ENCODE results near the gene GRM8.

DNA sequence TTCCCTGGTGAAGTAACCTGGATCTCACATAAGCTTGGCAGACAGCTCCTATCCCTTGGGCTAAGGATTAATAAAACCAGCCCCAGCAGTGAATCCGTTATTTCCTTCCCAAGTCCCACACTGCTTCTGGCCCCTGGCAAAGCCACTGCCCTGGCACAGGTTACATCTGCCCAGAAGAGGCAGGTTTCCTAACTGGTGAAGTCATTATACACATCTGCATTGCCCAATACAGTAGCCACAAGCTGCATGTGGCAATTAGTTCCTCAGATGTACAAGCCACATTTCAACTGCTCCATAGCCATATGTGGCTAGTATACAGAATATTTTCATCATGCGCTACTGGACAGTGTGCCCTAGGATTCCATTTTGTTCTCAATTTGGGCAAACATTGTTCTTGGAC, 273.0 kb downstream of the GRM8 start:
- no peak for TF ChIP-seq EP300 (IDR thresholded peaks at IDR 0.05)
- TF ChIP-seq POLR2A (IDR thresholded peaks at IDR 0.05) = no peak

Data from upper lobe of left lung (tissue), 4 donors.